GM12872 (cell line): Measurements from ENCODE around the gene NSMF.

Source experiments
- CTCF ChIP-seq: IDR thresholded peaks from 3 replicates; pipeline ENCODE4 v1.5.1; 2011; ENCODE audit warnings: low read depth, mild to moderate bottlenecking, low read length, moderate library complexity; ENCODE audit not compliant: insufficient read depth

Gene NSMF

DNA sequence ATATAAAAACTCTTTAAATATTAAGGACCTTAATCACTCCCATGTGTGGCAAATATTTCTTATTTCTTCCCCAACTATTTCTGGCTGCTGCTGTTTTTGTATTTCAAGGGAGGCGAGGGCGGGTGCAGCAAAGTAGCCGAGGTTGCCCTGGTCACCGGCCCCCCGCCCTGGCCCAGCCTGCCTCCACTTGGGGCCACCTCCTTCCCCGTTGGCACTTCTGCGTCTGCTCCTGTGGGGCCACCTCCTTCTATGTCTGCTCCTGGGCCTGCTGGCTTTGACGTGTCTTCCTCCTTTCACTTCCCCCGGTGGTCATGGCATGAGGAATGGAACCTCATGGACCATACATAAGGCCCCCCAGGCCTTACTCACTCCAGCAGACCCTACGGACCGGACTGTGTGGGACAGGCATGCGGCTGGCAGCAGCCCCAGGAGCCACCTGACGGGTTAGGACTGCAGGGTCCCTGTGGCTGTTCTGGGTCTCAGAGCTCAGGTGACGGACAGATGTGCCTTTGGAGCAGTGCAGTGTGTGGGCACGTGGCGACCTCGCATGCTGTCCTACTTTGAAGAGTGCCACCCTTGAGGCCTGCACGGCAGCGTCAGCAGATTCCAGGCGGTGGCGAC is 12.2 kb downstream of the NSMF start:
- no peak for TF ChIP-seq CTCF

DNA sequence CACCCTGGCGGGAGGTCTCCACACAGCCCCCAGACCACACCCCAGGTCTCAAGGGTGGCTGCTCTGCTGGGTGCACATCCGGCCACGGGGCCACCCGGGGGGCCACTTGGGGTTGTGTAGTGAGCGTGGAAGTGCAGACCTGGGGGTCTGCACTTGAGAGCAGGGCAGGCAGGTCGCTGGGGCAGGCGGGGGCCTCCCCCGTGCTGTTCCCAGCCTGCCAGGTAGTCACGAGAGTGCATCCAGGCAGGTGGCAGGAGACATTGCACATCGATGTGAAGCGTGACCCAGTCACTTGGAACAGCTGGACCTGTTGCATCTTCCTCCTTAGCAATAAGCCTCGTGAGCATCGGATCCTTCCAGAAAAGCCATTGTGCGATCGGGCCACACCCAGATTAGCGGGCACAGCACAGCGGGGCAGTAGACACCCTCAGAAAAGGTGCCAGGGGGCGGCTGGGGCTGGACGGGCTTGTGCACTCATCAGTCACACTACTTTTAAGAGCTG is 13.2 kb downstream of the NSMF start:
- no peak for TF ChIP-seq CTCF

- TF ChIP-seq CTCF = peak; percentile 84
These were observed 13.8 kb downstream of the NSMF start for GRCh38 chr9:137445275-137445807.

- TF ChIP-seq CTCF = peak; percentile 21; the same call in 2 of the 3 replicates
These were observed 14.9 kb downstream of the NSMF start for GRCh38 chr9:137444106-137444790.

- no peak for TF ChIP-seq CTCF
These were observed 17.2 kb downstream of the NSMF start for GRCh38 chr9:137441935-137442321.

GRCh38 chr9:137441289-137441934 is 17.7 kb downstream of the NSMF start, which contains the start of gene ENTPD8:
ENTPD8 (minus strand) TSS chr9:137441357; CDS start chr9:137438285, 3,072 bp downstream.
- TF ChIP-seq CTCF = no peak

GRCh38 chr9:137439158-137439714 is 19.9 kb downstream of the NSMF start:
- TF ChIP-seq CTCF = no peak
